Measurements from ENCODE around the gene NMUR1.

NMUR1 gene

DNA sequence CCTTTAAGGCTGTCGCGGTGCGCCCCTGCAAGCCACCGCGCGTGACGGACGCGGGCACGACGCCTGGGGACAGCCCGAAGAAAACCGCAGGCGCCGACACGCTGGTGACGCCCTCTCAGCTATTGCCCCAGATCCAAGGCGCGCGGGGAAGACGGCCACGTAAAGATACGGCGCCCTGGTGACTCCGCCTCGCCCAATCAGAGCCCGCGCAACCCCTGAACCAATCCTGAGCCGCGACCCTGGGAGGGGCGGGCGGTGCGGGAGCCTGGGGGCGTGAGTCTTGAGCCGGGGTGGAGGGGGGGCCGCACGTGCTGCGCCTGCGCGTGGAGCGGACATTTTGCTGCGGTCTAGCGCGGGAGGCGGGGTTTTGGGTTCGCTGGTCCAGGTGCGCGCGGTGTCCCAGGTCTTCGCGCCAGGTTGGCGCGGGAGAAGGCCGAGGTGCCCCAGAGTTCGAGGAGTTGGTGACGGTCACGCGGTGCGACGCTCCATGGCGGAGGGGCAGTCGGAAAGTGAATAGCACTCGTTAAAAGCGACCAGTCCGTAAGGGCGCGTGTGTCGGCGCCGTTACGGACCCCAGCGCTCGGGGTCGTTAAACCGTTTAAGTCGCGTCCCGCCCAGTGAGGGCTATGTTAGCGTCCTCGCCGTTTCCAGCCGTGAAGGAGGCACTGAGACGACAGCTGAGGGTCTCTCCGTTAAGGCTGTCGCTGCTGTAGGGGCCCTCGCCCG is 15.9 kb downstream of the NMUR1 start:
- no peak for TF ChIP-seq CTCF (IDR thresholded peaks at IDR 0.05; ENCODE audit: extremely low read depth, insufficient read depth, missing control alignments)
- in situ Hi-C loops (cut with MboI; ENCODE audit: low pct_unique_long_range_greater_than_20kb, low sequenced_read_pairs, unreplicated experiment) = no loop called here
- DNase-seq (ENCODE audit: low spot score) = peak; percentile 99

GRCh38 chr2:231513746-231514224 is 16.5 kb downstream of the NMUR1 start:
- in situ Hi-C loops (cut with MboI; ENCODE audit: low pct_unique_long_range_greater_than_20kb, low sequenced_read_pairs, unreplicated experiment) = no loop called here
- no peak for DNase-seq (ENCODE audit: low spot score)

GRCh38 chr2:231512222-231512621 is 18.0 kb downstream of the NMUR1 start:
- in situ Hi-C loops (cut with MboI; ENCODE audit: low pct_unique_long_range_greater_than_20kb, low sequenced_read_pairs, unreplicated experiment) = no loop called here
- no peak for TF ChIP-seq CTCF (IDR thresholded peaks at IDR 0.05; ENCODE audit: extremely low read depth, insufficient read depth, missing control alignments)
- DNase-seq (ENCODE audit: low spot score) = no peak

More at GRCh38 chr2:231513746-231514224, 16.5 kb downstream of the NMUR1 start:
- no peak for TF ChIP-seq CTCF (IDR thresholded peaks at IDR 0.05; ENCODE audit: extremely low read depth, insufficient read depth, missing control alignments)

DNA sequence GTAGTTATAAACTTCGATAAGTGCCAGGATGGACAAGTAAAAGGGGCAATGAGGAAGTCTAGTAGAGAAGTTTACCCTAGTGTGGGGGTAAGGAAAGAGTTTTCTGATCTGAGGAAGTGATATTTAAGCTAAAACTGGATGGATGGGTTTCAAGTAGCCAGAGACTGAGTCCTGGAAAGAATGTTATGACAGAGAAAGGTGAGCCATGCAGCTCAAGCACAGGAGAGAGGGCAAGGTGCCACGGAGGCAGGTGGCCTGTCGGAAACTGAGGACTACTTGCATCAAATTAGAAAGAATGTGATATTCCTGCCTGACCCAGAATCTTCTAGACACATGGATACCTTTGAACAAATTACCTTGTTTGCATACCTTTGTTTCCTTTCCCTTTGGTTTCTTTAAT is 26.5 kb downstream of the NMUR1 start:
- TF ChIP-seq CTCF (IDR thresholded peaks at IDR 0.05; ENCODE audit: extremely low read depth, insufficient read depth, missing control alignments) = no peak
- in situ Hi-C loops (cut with MboI; ENCODE audit: low pct_unique_long_range_greater_than_20kb, low sequenced_read_pairs, unreplicated experiment) = no loop called here
- DNase-seq (ENCODE audit: low spot score) = no peak

GRCh38 chr2:231502596-231502995 is 27.6 kb downstream of the NMUR1 start:
- in situ Hi-C loops (cut with MboI; ENCODE audit: low pct_unique_long_range_greater_than_20kb, low sequenced_read_pairs, unreplicated experiment) = no loop called here
- no peak for TF ChIP-seq CTCF (IDR thresholded peaks at IDR 0.05; ENCODE audit: extremely low read depth, insufficient read depth, missing control alignments)
- no peak for DNase-seq (ENCODE audit: low spot score)

GRCh38 chr2:231497651-231498050 is 32.6 kb downstream of the NMUR1 start:
- TF ChIP-seq CTCF (IDR thresholded peaks at IDR 0.05; ENCODE audit: extremely low read depth, insufficient read depth, missing control alignments) = no peak
- in situ Hi-C loops (cut with MboI; ENCODE audit: low pct_unique_long_range_greater_than_20kb, low sequenced_read_pairs, unreplicated experiment) = no loop called here

More at GRCh38 chr2:231497651-231498050, 32.6 kb downstream of the NMUR1 start:
- DNase-seq (ENCODE audit: low spot score) = no peak

All from GM13977 (cell line).